Activated CD8-positive, alpha-beta T cell treated with anti-CD3 and anti-CD28 coated beads, Interleukin-2, amount 10 ng/mL, durations not matched to agents 7 days and 5 days (primary cell): ENCODE measurements around the gene TMCO1. TPM values are rescaled to one million over a fixed set of nuclear protein-coding genes. Genes with fewer than 3 reads are reported as not detected.
A peak's percentile ranks its signal among the peaks of the same experiment; 100 is the strongest.
"Not testable (repeated sequence)": the region's sequence is repeated elsewhere in the genome, so short reads cannot be mapped to it uniquely, and the experiment has no call there.

Experiments
- ATAC-seq: fragments of 150-1000 bp; cut with Tn5 transposase; one replicate; pipeline ENCODE4 v1.10.0; 2021; ENCODE audit warnings: moderate library complexity
- CTCF ChIA-PET: fragments of 350-600 bp; sonication (Branson Sonifier 250); formaldehyde crosslinking; loops from one replicate; lab custom pipeline; 2021; ENCODE audit warnings: antibody characterized with exemption; lab: Charles Lee
- POLR2A ChIA-PET: fragments of 350-600 bp; sonication (Branson Sonifier 250); formaldehyde crosslinking; loops from one replicate; lab custom pipeline; 2021; ENCODE audit warnings: antibody characterized with exemption; lab: Charles Lee
- DNase-seq: peaks from one replicate; pipeline ENCODE4 v3.0.0-alpha.2; 2020
- H3K27ac Mint-ChIP-seq: one replicate; pipeline ENCODE4 v1.8.0; 2021; ENCODE audit warnings: mild to moderate bottlenecking, mixed read lengths
- H3K27me3 Mint-ChIP-seq: one replicate; pipeline ENCODE4 v1.8.0; 2021; ENCODE audit warnings: low read depth, mixed read lengths
- H3K36me3 Mint-ChIP-seq: one replicate; pipeline ENCODE4 v1.8.0; 2021; ENCODE audit warnings: low read depth, mixed read lengths
- H3K4me1 Mint-ChIP-seq: one replicate; pipeline ENCODE4 v1.8.0; 2021; ENCODE audit warnings: low read depth, mixed read lengths
- H3K4me3 Mint-ChIP-seq: one replicate; pipeline ENCODE4 v1.8.0; 2021; ENCODE audit warnings: mild to moderate bottlenecking, mixed read lengths
- H3K9me3 Mint-ChIP-seq: one replicate; pipeline ENCODE4 v1.8.0; 2022; ENCODE audit warnings: mixed read lengths; ENCODE audit not compliant: insufficient read depth
- total RNA-seq, 2 experiments: library from RNA; stranded (reverse); gene quantifications; one replicate each; pipeline ENCODE4 v1.2.3, GENCODE V29; 2021

TMCO1 gene
- total RNA-seq, 2 experiments from 2014 or later = 89.0 to 90.1 TPM

DNA sequence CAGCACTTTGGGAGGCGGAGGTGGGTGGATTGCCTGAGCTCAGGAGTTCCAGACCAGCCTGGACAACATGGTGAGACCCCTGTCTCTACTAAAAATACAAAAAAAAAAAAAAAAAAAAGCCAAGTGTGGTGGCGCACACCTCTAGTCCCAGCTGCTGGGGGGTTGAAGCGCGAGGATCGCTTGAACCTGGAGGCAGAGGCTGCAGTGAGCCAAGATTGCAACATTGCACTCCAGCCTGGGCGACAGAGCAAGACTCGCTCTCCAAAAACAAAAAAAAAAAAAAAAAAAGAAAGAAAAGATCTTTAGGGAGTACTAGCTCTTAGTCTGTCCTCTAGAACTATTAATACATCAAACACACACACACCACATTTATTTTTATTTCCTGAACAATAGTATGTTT is 66.7 kb downstream of the TMCO1 start:
- DNase-seq, H3K4me3 Mint-ChIP-seq, H3K9me3 Mint-ChIP-seq, H3K27ac Mint-ChIP-seq, POLR2A ChIA-PET, CTCF ChIA-PET, H3K27me3 Mint-ChIP-seq, H3K36me3 Mint-ChIP-seq, ATAC-seq: not testable (repeated sequence)
- peaks cover 13% of the 10 kb centered on the region for H3K4me1 Mint-ChIP-seq

- Mint-ChIP-seq H3K4me1 (peaks cover 31% of the 10 kb centered on the region), H3K4me3 (peak overlapping the region; percentile 100), H3K27ac (no peak overlapping the region), H3K9me3 (no peaks in the 10 kb centered on the region), H3K27me3 (peaks cover 2% of the 10 kb centered on the region), H3K36me3 (peaks cover 15% of the 10 kb centered on the region)
- POLR2A ChIA-PET = no interaction called here
- CTCF ChIA-PET = interaction anchor here (0.7 kb wide), 1 partner anchor 62 kb away, joined by 3 read pairs; no protein-coding TSS in a partner anchor
- DNase-seq (no peak), ATAC-seq (no peak)
Measured at GRCh38 chr1:165699577-165699976, 69.1 kb downstream of the TMCO1 start.

DNA sequence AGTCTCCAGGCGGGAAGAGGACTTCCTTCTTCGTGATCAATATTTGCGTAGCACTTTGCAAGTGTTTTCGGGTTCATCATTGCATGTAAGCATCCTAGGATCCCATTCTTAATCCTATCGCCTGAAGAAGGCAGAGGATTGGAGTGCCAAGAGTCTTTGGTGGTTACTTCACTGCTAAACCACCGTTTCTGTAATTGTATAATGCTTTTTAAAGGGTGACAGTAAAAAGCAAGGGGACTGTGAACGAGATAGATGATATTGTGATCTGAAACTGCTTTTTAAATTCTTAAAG is 70.0 kb downstream of the TMCO1 start:
- Mint-ChIP-seq H3K9me3 (no peaks in the 10 kb centered on the region), H3K27ac (peak overlapping the region; percentile 100), H3K4me3 (peak overlapping the region; percentile 100), H3K4me1 (peaks cover 31% of the 10 kb centered on the region), H3K36me3 (peaks cover 22% of the 10 kb centered on the region), H3K27me3 (peaks cover 2% of the 10 kb centered on the region)
- CTCF ChIA-PET = interaction anchor here (0.8 to 1.4 kb wide), 5 partner anchors 13 to 131 kb away, joined by 3 to 4 read pairs (median 3); partner anchors contain the start of gene MGST3
- DNase-seq (no peak), ATAC-seq (no peak)
- POLR2A ChIA-PET = interaction anchor here (0.6 to 1.8 kb wide), 10 partner anchors 10 to 870 kb away, joined by 3 to 19 read pairs (median 4); partner anchors contain the start of genes MGST3 and TMCO1

- ChIA-PET POLR2A (interaction anchor here (0.5 to 1.8 kb wide), 16 partner anchors 11 to 871 kb away, joined by 3 to 19 read pairs (median 4); partner anchors contain the start of genes MGST3 and TMCO1), CTCF (interaction anchor here (0.6 to 1.5 kb wide), 17 partner anchors 10 to 217 kb away, joined by 3 to 5 read pairs (median 3); partner anchors contain the start of gene MGST3)
- peaks cover 28% of the 10 kb centered on the region for H3K36me3 Mint-ChIP-seq
- peaks cover 31% of the 10 kb centered on the region for H3K4me1 Mint-ChIP-seq
- peak; percentile 91 for DNase-seq
- H3K27me3 Mint-ChIP-seq = peaks cover 2% of the 10 kb centered on the region
- peak; percentile 93 for ATAC-seq
- peak within 1 kb of the TSS; percentile 100 for H3K4me3 Mint-ChIP-seq
- peak within 1 kb of the TSS; percentile 100 for H3K27ac Mint-ChIP-seq
- no peaks in the 10 kb centered on the region for H3K9me3 Mint-ChIP-seq
Measured at GRCh38 chr1:165697881-165698760, 70.5 kb downstream of the TMCO1 start, which contains the start of gene ALDH9A1. TSS of gene ALDH9A1 (minus strand) at chr1:165698562. CDS start at chr1:165698558, 4 bp downstream.

- H3K9me3 Mint-ChIP-seq = no peaks in the 10 kb centered on the region
- peaks cover 30% of the 10 kb centered on the region for H3K36me3 Mint-ChIP-seq
- no peak for DNase-seq
- ChIA-PET POLR2A (interaction anchor here (0.6 to 1.8 kb wide), 10 partner anchors 11 to 295 kb away, joined by 3 to 19 read pairs (median 4); partner anchors contain the start of genes MGST3 and TMCO1), CTCF (interaction anchor here (0.7 to 1.5 kb wide), 15 partner anchors 9 to 217 kb away, joined by 3 to 5 read pairs (median 3); partner anchors contain the start of gene MGST3)
- H3K4me3 Mint-ChIP-seq = peak overlapping the region; percentile 100
- peaks cover 31% of the 10 kb centered on the region for H3K4me1 Mint-ChIP-seq
- H3K27ac Mint-ChIP-seq = peak overlapping the region; percentile 100
- ATAC-seq = no peak
- peaks cover 2% of the 10 kb centered on the region for H3K27me3 Mint-ChIP-seq
Measured at GRCh38 chr1:165697491-165697880, 71.2 kb downstream of the TMCO1 start.

- Mint-ChIP-seq H3K27me3 (peaks cover 2% of the 10 kb centered on the region), H3K27ac (no peak overlapping the region), H3K36me3 (peaks cover 38% of the 10 kb centered on the region), H3K9me3 (no peaks in the 10 kb centered on the region), H3K4me1 (peaks cover 33% of the 10 kb centered on the region), H3K4me3 (peak overlapping the region; percentile 100)
- ChIA-PET POLR2A (interaction anchor here (1.8 kb wide), 1 partner anchor 12 kb away, joined by 5 read pairs; no protein-coding TSS in a partner anchor), CTCF (interaction anchor here (0.9 to 1.5 kb wide), 5 partner anchors 10 to 329 kb away, joined by 3 to 4 read pairs (median 3); no protein-coding TSS in a partner anchor)
- no peak for ATAC-seq
- no peak for DNase-seq
Measured at GRCh38 chr1:165696625-165697100, 72.0 kb downstream of the TMCO1 start.

GRCh38 chr1:165695031-165695430 is 73.6 kb downstream of the TMCO1 start:
- no peak overlapping the region for H3K27ac Mint-ChIP-seq
- H3K9me3 Mint-ChIP-seq = no peaks in the 10 kb centered on the region
- H3K4me3 Mint-ChIP-seq = no peak overlapping the region
- POLR2A ChIA-PET = no interaction called here
- CTCF ChIA-PET = no interaction called here
- no peaks in the 10 kb centered on the region for H3K27me3 Mint-ChIP-seq
- ATAC-seq (no peak), DNase-seq (no peak)
- H3K36me3 Mint-ChIP-seq = peaks cover 49% of the 10 kb centered on the region
- H3K4me1 Mint-ChIP-seq = peaks cover 38% of the 10 kb centered on the region

DNA sequence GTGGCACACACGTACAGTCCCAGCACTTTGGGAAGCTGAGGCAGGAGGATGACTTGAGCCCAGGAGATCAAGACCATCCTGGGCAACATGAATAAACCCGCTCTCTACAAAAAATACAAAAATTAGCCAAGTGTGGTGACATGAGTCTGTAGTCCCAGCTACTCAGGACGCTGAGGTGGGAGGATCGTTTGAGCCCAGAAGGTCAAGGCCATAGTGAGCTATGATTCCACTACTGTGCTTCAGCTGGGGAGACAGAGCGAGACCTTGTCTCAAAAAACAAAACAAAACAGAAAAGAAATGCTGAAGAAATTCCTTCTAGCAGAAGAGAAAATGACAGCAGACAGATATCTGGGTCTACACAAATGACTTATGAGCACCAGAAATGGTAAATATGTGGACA is 80.6 kb downstream of the TMCO1 start:
- Mint-ChIP-seq H3K4me1 (peaks cover 30% of the 10 kb centered on the region), H3K9me3 (no peaks in the 10 kb centered on the region), H3K27me3 (no peaks in the 10 kb centered on the region), H3K4me3 (no peak overlapping the region), H3K36me3 (peaks cover 64% of the 10 kb centered on the region), H3K27ac (no peak overlapping the region)
- no peak for ATAC-seq
- ChIA-PET POLR2A (no interaction called here), CTCF (interaction anchor here (1.3 kb wide), 1 partner anchor 10 kb away, joined by 3 read pairs; the partner anchor contains the start of gene ALDH9A1)
- no peak for DNase-seq

GRCh38 chr1:165686971-165687433 is 81.7 kb downstream of the TMCO1 start:
- peaks cover 69% of the 10 kb centered on the region for H3K36me3 Mint-ChIP-seq
- H3K27ac Mint-ChIP-seq = peak overlapping the region; percentile 41
- DNase-seq (no peak), ATAC-seq (no peak)
- ChIA-PET CTCF (interaction anchor here (1.0 to 1.6 kb wide), 3 partner anchors 9 to 85 kb away, joined by 3 to 4 read pairs (median 3); no protein-coding TSS in a partner anchor), POLR2A (interaction anchor here (1.2 to 1.6 kb wide), 2 partner anchors 11 kb away, joined by 3 to 6 read pairs; partner anchors contain the start of gene ALDH9A1)
- no peaks in the 10 kb centered on the region for H3K27me3 Mint-ChIP-seq
- H3K4me1 Mint-ChIP-seq = peaks cover 30% of the 10 kb centered on the region
- no peak overlapping the region for H3K4me3 Mint-ChIP-seq
- H3K9me3 Mint-ChIP-seq = no peaks in the 10 kb centered on the region

DNA sequence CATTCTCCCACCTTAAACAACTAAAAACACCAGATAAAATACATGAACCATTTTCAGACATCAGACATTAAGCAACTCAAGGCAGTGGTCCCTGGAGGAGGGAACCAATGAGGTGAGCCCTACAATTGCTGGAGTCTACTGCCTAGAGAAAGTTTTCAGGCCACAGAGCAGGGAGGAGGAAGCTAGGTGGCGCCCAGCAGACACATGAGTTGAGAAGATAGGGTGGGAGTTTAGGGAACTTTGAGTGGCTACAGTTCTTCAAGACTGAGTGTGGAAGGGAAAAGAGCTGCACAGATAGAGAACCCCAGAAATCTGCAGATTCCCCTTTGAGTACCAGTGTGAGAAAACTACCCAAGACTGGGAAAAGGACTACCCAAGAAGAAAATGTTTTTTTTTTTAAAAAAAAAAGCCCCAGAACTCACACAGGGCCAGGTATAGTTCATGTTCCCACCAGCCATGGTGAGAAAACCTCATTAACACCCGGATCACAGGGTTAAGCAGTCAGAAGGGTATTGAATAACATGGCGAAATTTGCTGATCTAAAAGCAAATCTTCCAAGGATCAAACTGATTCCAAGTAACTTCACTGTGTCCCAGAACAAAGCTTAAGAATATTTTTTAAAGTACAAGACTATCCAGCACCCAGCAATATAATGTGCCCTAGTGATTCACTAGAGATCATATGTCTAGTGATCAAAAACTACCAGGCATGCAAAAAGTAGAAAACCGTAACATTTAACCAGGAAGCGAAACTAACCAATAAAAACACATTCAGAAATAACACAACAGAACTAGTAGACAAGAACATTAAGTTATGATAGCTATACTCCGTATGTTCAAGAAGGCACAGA is 82.3 kb downstream of the TMCO1 start:
- Mint-ChIP-seq H3K9me3 (no peaks in the 10 kb centered on the region), H3K36me3 (peaks cover 69% of the 10 kb centered on the region), H3K4me3 (no peak overlapping the region), H3K27ac (no peak overlapping the region), H3K4me1 (peaks cover 26% of the 10 kb centered on the region), H3K27me3 (no peaks in the 10 kb centered on the region)
- CTCF ChIA-PET = interaction anchor here (1.0 to 1.6 kb wide), 6 partner anchors 8 to 85 kb away, joined by 3 to 4 read pairs (median 4); partner anchors contain the start of gene ALDH9A1
- DNase-seq = no peak
- ATAC-seq = no peak
- POLR2A ChIA-PET = interaction anchor here (1.0 to 1.6 kb wide), 3 partner anchors 11 to 858 kb away, joined by 3 to 6 read pairs (median 4); partner anchors contain the start of gene ALDH9A1
